GM21576 (cell line): Measurements from ENCODE around the gene PEX14.

Source experiments
- ATAC-seq: cut with Tn5 transposase; IDR thresholded peaks from one replicate; pipeline ENCODE4 v1.9.1; 2021; ENCODE audit warnings: mild to moderate bottlenecking, moderate library complexity; ENCODE audit not compliant: unreplicated experiment

Gene PEX14

DNA sequence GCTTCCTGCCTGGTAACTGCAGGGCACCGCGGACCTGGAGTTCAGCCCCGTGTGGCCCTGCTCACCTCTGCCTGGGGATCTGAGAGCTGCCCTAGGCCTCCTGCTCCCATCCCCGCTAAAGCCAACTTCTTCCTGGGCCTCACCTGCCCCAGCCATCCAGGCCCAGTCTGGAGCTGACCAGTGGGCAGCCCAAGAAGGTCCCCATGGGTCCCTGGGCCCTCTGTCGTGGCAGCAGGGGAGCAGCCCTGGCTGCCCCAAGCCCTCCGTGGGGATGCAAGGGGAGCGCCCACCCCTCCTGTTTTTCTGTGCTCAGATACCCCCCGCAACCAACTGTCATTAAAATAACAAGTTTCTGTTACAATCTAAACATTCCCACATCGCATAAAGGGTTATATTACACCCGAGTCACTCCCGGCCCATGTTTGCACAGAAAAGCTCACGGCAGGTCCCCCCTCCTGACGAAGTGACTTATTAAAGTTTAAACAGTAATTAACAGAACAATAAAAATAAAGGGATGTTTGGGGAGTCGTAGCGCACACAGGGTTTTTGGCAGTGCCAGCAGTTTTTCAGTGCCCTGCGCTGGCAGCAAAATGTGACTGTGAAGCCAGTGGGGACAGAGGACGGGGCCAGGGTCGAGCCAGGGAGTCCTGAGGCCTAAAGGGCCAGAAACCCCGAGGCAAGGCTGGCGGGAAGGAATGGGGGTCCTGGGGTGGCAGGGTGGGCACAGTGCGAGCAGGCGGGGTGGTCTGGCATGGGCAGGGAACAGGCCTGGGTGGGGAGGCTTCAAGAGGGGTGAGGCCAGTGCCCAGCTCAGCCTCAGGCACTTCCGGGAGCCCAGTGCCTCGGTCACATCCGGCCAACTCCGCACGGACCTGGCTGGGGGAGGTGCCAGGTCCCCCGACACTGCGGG lies 200.2 kb downstream of the PEX14 start:
- ATAC-seq: no peak

DNA sequence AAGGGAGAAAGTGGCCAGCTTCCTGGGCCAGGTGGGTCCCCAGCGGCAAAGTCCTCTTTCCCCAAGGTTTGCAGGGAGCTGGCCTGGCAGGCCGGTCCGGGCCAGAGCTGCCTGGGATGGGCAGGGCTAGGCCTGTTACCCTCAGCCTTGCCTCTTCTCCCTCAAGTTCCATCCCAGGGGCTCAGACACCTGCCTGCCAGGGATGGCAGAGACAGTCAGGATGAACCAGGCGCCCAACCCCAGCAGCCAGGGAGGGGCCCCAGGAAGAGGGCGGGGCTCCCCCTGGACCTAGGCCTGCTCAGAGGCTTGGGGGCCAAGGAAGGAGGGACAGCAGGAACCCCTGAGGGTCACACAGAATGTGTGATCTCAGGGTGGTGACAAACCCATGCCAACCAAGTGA lies 201.1 kb downstream of the PEX14 start:
- no peak for ATAC-seq

DNA sequence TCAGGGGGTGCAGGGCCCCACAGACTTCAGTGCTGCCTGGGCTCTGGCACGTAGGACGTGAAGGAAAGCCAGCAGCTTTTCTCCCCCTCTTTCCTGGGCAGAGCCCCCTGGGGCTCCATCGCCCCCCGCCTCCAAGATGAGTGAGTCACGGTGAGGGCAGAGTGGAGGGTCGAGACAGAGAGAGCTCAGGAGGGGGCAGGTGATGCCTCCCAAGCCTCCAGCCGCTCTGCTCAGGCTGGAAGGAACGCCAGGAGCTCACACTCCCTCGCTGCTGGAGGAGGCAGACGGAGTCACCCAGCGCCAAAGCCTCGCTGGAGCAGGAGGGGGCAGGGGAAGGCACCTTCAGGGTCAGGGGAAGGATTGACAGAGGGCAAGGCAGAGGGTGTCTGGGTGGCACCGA lies 202.2 kb downstream of the PEX14 start:
- no peak for ATAC-seq

DNA sequence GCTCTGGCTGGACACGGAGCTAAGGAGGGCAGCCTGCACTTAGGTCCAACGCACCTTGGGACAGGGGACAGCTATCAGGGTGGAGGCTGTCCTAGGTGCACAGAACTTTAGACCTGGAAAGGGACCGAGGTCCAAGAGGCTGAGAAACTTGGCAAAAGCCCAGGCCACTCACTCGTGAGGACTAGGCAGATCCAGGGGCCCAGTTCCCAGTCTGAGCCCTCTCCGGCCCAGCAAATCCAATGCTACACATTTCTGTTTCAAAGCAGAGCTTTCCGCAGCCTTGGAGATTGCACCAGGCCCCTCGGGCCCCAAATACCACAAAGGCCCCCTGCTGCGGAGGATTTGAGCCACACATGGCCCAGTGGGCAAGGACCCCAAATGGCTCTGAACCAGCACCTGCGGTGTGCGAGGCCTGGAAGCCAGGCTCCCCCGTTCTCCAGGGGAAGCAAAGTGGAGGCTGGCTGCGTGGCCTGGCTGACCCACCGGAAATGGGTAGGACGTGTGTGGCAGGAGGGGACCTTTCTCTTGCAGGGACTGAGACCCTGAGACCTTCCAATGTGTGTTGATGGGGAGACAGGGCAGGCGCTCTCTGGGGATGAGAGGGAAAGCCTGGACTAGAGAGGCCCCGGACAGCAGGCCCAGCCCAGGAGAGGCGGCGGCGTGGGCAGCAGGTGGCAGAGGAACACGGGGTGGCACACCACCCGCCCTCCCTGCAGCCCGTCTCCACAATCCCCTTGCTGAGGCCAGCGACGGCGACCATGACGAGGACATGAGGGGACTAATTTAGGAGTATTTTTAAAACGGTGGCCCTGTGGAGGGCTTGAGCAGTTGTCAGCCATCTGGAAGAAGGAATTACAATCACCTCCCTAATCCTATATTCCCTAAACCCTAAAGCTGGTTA lies 203.0 kb downstream of the PEX14 start:
- ATAC-seq: no peak

DNA sequence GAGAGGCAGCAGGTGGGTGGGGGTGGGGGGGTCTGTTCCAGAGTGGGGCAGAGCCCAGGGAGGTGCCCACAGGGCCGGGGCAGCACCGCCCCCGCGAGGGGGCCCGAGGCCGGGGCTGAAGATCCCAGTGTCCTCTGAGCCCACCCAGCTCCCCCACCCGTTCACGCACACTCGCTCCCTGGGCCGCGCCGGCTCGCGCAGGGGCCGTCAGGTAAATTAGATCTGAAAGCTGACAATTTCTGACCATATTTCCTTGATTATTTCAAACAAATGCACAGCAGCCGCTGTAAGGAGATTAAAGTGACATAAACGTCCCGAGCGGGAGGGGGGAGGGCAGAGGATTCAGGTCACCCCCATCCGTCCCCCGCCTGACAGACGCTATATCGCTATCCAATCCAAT lies 203.7 kb downstream of the PEX14 start:
- no peak for ATAC-seq

DNA sequence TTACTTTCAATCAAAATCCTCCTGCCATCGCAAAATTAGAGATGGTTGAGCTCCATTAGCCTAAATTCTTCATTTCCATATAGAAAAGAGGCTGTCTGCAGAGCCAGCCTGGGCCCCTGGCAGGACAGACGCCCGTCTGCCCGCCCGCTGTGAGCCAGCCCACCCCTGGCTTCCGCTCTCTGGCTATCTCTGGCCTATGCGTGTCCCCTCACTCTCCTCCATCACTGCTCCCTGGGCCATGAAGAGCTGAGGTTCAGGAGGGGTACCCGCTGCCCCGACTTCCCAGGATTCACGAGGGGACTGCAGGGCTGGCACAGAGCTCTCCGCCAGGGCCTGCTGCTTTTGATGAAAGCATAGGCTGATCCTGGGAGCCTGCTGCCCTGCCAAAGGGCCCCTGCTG lies 204.1 kb downstream of the PEX14 start:
- ATAC-seq: no peak

DNA sequence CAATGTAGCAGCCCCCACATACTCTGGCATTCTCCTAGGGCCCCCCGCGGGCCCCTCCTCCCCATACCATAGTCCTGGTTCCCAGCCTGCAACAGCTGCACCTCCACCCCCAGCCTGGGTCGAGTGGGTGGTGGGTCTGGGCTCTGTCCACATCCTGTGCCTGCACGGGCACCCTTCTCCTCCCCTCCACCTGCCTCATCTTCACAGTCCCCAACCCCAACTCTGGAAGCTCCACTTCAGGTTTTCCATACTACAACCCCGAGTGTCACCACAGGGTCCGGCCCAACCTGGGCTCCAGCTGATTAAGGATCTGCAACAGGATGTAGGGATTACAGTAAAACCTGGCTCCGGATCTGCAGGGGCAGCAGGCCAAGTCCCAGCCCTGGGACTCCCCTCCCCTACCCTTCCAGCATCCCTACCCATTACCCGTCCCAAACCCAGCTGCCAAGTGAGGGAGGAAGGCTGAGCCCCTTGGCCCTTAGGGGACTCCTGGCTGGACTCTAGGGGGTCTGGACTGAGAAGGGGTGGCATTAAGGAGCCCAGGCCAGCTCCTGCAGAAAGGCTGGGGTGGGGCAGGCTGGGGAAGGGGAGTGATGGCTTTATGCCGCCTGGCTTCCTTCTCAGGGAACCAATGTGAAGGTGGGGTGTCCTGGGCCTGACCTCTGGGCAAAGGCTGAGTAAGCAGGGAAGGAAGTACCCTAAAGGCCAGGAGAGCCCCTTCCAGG lies 204.9 kb downstream of the PEX14 start:
- no peak for ATAC-seq
